Fibroblast of skin of right quadriceps (primary cell): ENCODE results near the gene EXOC8.
A peak's percentile ranks its signal among the peaks of the same experiment; 100 is the strongest.

Experiments used
- DNase-seq: peaks from one replicate; pipeline ENCODE4 v3.0.0-alpha.2; 2013

Gene EXOC8

GRCh38 chr1:231337472-231338269 lies at the start of gene EXOC8:
Gene EXOC8, minus strand, starts transcription at chr1:231337852. Its CDS starts 107 bp downstream, at chr1:231337745.
- peak; percentile 96 for DNase-seq

GRCh38 chr1:231386466-231386865 lies 48.8 kb upstream of the EXOC8 start:
- DNase-seq, result no peak

GRCh38 chr1:231385416-231385748 lies 47.7 kb upstream of the EXOC8 start:
- DNase-seq, result no peak

GRCh38 chr1:231384696-231385415 lies 47.2 kb upstream of the EXOC8 start:
- DNase-seq, result no peak

GRCh38 chr1:231383159-231383860 lies 45.7 kb upstream of the EXOC8 start:
- DNase-seq, result no peak

GRCh38 chr1:231382426-231382825 lies 44.8 kb upstream of the EXOC8 start:
- DNase-seq, result no peak

- DNase-seq, result no peak
Measured at GRCh38 chr1:231381729-231382128, 44.1 kb upstream of the EXOC8 start.

- DNase-seq, result no peak
Measured at GRCh38 chr1:231376875-231377549, 39.4 kb upstream of the EXOC8 start.

GRCh38 chr1:231376101-231376500 lies 38.4 kb upstream of the EXOC8 start:
- no peak for DNase-seq

GRCh38 chr1:231374394-231374793 lies 36.7 kb upstream of the EXOC8 start:
- DNase-seq, result no peak

GRCh38 chr1:231372501-231372900 lies 34.8 kb upstream of the EXOC8 start:
- no peak for DNase-seq

- DNase-seq, result no peak
Measured at GRCh38 chr1:231369282-231369681, 31.6 kb upstream of the EXOC8 start.

GRCh38 chr1:231364192-231364591 lies 26.5 kb upstream of the EXOC8 start:
- no peak for DNase-seq

GRCh38 chr1:231363624-231364023 lies 26.0 kb upstream of the EXOC8 start:
- no peak for DNase-seq

- no peak for DNase-seq
Measured at GRCh38 chr1:231362325-231362724, 24.7 kb upstream of the EXOC8 start.

GRCh38 chr1:231359113-231359512 lies 21.5 kb upstream of the EXOC8 start:
- DNase-seq, result peak; percentile 84

- peak; percentile 73 for DNase-seq
Measured at GRCh38 chr1:231357831-231358354, 20.2 kb upstream of the EXOC8 start.

GRCh38 chr1:231357187-231357772 lies 19.6 kb upstream of the EXOC8 start:
- DNase-seq, result no peak

- DNase-seq, result no peak
Measured at GRCh38 chr1:231355171-231355570, 17.5 kb upstream of the EXOC8 start.

- no peak for DNase-seq
Measured at GRCh38 chr1:231354330-231355020, 16.8 kb upstream of the EXOC8 start.

- DNase-seq, result no peak
Measured at GRCh38 chr1:231353086-231353485, 15.4 kb upstream of the EXOC8 start.

GRCh38 chr1:231351816-231352215 lies 14.2 kb upstream of the EXOC8 start:
- DNase-seq, result no peak
